Thyroid gland (tissue), 4 donors: Measurements from ENCODE around the gene MTAP.
"Not testable (repeated sequence)": the region's sequence is repeated elsewhere in the genome, so short reads cannot be mapped to it uniquely, and the experiment has no call there.

Experiments
- POLR2A ChIP-seq, 2 donors: fragments of 450-650 bp; IDR thresholded peaks; one replicate each; pipeline ENCODE4 v1.6.1; 2017; ENCODE audit warnings: antibody characterized with exemption in 2 of 2, mild to moderate bottlenecking in 2 of 2, moderate library complexity in 1 of 2
- TF ChIP-seq, protein P1 (sequence below), 6 experiments: fragments of 200-600 bp in 3 of 6; fragments of 450-650 bp in 3 of 6; sonication (generic) in 3 of 6; IDR thresholded peaks; one replicate each; pipeline ENCODE4 v1.5.1; 2016 to 2019; ENCODE audit warnings: antibody characterized with exemption in 6 of 6, mild to moderate bottlenecking in 2 of 6, inconsistent platforms in 1 of 6, moderate library complexity in 1 of 6

DNA sequence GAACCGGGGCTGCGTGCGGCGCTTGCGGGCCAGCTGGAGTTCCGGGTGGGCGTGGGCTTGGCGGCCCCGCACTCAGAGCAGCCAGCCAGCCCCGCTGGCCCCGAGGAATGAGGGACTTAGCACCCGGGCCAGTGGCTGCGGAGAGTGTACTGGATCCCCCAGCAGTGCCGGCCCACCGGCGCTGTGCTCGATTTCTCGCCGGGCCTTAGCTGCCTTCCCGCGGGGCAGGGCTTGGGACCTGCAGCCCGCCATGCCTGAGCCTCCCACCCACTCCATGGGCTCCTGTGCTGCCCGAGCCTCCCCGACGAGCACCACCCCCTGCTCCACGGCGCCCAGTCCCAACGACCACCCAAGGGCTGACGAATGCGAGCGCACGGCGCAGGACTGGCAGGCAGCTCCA, 156.8 kb downstream of the MTAP start:
- TF ChIP-seq, protein P1, sequence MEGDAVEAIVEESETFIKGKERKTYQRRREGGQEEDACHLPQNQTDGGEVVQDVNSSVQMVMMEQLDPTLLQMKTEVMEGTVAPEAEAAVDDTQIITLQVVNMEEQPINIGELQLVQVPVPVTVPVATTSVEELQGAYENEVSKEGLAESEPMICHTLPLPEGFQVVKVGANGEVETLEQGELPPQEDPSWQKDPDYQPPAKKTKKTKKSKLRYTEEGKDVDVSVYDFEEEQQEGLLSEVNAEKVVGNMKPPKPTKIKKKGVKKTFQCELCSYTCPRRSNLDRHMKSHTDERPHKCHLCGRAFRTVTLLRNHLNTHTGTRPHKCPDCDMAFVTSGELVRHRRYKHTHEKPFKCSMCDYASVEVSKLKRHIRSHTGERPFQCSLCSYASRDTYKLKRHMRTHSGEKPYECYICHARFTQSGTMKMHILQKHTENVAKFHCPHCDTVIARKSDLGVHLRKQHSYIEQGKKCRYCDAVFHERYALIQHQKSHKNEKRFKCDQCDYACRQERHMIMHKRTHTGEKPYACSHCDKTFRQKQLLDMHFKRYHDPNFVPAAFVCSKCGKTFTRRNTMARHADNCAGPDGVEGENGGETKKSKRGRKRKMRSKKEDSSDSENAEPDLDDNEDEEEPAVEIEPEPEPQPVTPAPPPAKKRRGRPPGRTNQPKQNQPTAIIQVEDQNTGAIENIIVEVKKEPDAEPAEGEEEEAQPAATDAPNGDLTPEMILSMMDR (IDR thresholded peaks at IDR 0.05), result not testable (repeated sequence)
- not testable (repeated sequence) for TF ChIP-seq POLR2A (IDR thresholded peaks at IDR 0.05)
